ENCODE data around the gene WWOX.

GRCh38 chr16:78903843-78904242, 804.4 kb downstream of the WWOX start:
- TF ChIP-seq EZH2 (IDR thresholded peaks at IDR 0.05; ENCODE audit: low read depth, low read length, severe bottlenecking) (no peak), USF2 (IDR thresholded peaks at IDR 0.05; ENCODE audit: low read length) (no peak), BRCA1 (IDR thresholded peaks at IDR 0.05; ENCODE audit: low read depth, low read length) (no peak), CTCF (IDR thresholded peaks at IDR 0.05; ENCODE audit: control extremely low read depth in 1 of 3, insufficient read depth in 1 of 3, low read depth in 1 of 3, low read length in 3 of 3) (no peak), CREB1 (IDR thresholded peaks at IDR 0.05) (no peak), CEBPB (IDR thresholded peaks at IDR 0.05; ENCODE audit: low read depth, low read length) (no peak), RBBP5 (IDR thresholded peaks at IDR 0.05; ENCODE audit: borderline replicate concordance, low read depth, low read length) (no peak), POLR2AphosphoS5 (IDR thresholded peaks at IDR 0.05; ENCODE audit: low read depth, low read length) (no peak), JUND (IDR thresholded peaks at IDR 0.05; ENCODE audit: low read length) (no peak), SRF (IDR thresholded peaks at IDR 0.05; ENCODE audit: low read depth, low read length) (no peak), JUN (IDR thresholded peaks at IDR 0.05; ENCODE audit: low read depth, low read length) (no peak), CHD2 (IDR thresholded peaks at IDR 0.05; ENCODE audit: low read length) (no peak), NANOG (IDR thresholded peaks at IDR 0.05; ENCODE audit: insufficient read depth, low read depth, low read length, poor library complexity, severe bottlenecking) (no peak)

Measured in H1 (cell line).